Activated T-helper 1 cell treated with Interleukin-2 at 50 U/mL for 16 hours (primary cell): ENCODE measurements around the gene ULBP2.
"Not testable (repeated sequence)": the region's sequence is repeated elsewhere in the genome, so short reads cannot be mapped to it uniquely, and the experiment has no call there.

ENCODE experiments used
- DNase-seq: peaks from one replicate; pipeline ENCODE4 v3.0.0-alpha.2; 2020; ENCODE audit warnings: low read depth

The ULBP2 gene

GRCh38 chr6:149969635-149970034 is 27.8 kb downstream of the ULBP2 start:
- no peak for DNase-seq

GRCh38 chr6:149974394-149974793 is 32.6 kb downstream of the ULBP2 start:
- DNase-seq: not testable (repeated sequence)

- DNase-seq: no peak
Measured at GRCh38 chr6:149974825-149975224, 33.0 kb downstream of the ULBP2 start.

- DNase-seq: no peak
Measured at GRCh38 chr6:149975400-149975799, 33.6 kb downstream of the ULBP2 start.

DNA sequence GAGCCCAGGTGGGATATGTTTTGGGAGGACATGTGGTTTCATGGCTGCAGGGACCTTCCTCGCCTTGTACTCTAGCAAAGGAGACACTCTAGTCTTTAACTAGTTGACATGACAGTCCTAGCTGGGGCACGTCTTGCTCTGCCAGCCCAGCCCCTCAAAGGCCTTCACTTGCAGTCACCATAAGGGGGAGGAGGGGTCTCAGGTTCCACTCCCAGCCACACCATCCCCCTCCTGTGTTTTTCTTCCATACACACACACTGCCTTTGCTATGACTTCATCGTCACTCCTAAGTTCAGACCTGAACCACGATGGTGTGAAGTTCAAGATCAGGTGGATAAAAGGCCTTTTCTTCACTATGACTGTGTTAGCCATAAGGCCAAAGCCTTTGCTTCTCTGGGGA is 35.4 kb downstream of the ULBP2 start:
- DNase-seq: no peak

- DNase-seq: no peak
Measured at GRCh38 chr6:149978610-149979009, 36.8 kb downstream of the ULBP2 start.

DNA sequence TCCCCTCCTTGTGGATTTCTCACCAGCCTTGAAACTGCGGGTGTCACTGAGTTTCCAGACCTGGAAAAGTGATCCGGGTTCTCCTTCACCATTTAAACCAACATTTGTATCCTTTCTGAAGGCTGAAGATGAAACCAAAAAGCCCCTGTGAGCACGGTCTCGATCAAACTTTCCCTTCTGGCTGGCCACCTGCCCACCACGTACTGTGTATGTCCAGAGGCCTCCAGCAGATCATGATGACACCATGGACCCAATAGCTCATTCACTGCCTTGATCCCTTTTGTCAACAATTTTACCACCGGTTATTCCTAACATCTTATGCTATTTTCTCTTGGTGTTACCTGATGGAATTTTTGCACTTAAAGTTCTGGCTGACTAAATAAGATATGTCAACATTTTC is 37.5 kb downstream of the ULBP2 start:
- DNase-seq: no peak

DNA sequence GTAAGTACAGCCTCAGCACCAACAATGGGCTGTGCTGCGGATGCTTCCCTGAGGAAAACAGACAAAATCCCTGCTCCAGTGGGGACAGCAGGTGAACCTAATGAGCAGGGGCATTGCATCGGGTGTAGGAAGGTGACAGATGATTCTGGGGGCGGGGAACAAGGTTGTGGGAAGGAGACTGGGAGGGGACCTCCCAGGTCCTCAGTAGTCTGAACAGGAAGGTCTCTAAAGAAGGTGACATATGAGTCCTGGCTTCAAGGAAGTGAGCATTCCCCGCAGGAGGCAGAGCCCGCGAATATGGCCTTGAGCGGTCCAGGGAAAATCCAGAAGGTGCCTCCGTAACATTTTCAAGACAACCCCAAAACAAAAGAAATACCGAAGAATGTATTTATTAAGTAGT is 41.3 kb downstream of the ULBP2 start:
- no peak for DNase-seq

- DNase-seq: no peak
Measured at GRCh38 chr6:149984773-149985172, 43.0 kb downstream of the ULBP2 start.

DNA sequence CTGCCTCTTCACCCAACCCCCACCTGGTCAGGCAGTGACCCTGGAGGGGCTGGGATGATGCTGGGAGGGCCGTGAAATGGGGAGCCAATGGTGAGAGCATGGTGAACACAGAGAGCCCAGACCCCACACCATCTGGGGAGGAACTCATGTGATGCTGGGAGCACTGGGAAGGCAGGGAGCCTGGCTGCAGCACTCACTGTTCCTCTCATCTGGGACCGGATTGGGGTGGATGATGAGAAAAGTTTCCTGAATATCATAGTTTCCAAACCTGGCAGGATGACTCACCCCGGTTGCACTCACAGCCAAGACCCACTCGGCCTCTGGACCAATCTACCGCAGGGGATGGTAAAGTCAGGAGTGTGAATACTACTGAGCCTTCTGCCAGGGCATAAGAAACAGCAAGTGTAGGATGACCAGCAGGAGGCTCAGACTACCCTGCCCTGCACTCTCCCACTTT is 43.7 kb downstream of the ULBP2 start:
- no peak for DNase-seq

DNA sequence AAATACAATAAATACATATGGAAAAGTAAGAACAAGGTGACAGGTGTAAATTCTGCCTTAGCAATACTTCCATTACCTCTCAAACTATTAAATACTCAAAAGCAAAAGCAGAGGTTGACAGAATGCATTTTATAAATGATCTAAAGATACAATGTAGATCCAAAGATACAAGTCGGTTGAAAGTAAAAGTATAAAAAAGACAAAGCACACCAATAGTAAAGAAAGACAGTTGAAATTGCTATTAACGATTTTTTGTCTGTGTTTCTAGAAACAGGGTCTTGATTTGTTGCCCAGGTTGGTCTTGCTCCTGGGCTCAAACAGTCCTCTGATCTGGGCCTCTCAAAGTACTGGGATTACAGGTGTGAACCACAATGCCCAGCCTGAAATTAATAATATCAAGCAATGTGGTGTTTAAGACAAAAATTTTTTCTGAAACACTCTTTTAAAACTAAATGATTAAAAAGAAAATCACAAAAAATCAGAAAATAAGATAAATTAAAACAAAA is 45.8 kb downstream of the ULBP2 start:
- DNase-seq: no peak

- DNase-seq: no peak
Measured at GRCh38 chr6:149988550-149989346, 46.9 kb downstream of the ULBP2 start.

DNA sequence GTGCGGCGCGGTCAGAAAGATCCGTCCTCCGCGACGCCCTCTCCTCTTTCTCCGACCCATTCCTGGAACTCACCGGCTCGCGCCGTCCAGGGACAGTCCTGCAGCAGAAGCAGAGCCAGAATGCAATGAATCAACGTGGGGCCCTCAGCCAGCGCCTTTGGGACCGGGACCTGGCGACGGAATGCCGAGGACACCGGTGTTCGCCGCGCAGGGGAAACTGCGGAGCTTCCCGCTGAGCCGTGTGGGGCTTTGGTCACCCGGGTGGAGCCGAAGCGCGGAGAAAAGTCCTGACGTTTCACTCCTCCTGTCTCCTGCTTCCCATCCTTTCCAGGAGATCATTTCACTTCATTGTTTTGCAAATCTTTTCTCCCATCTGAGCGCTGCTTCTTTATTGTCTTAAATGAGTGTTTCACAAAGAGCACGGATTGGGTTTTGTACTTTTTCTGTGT is 48.4 kb downstream of the ULBP2 start:
- DNase-seq: no peak

DNA sequence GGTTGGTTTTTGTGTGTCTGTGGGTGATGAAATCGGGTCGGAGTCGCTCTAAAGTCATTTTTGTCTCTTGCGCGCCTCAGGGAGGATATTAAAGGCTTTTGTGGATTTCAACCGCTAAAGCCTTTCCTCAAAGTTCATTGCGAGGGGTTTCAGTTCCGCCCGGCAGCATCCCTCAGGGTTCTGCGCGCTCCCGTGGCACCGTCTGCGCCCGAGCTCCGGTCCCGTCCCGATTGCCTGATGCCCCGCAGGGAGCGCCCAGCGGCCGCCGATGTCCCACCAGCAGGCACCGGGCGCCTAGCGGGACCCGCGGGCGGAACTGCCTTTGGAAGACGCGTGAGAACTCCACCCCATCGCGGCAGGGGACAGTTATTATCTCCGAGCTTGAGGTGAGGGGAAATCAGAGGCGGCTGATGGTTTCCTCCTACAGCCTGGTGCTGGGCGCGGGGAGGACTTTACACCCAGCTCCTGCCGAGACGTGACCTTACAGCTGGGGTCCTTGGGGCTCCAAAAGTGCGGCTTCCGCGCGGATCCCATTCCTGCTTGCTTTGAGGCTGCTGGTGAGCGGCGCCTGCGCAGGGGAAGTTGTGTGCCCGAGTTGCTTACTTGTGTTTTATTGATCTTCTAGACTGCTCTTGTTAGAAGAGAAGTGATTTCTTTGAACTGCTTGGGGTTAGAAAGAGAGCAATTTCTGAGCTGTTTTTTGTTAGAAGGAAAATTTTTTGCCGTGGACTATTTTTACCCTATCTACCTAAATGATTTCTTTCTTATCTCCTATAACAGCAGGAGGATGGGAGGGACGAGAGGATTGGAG is 49.1 kb downstream of the ULBP2 start:
- no peak for DNase-seq

DNA sequence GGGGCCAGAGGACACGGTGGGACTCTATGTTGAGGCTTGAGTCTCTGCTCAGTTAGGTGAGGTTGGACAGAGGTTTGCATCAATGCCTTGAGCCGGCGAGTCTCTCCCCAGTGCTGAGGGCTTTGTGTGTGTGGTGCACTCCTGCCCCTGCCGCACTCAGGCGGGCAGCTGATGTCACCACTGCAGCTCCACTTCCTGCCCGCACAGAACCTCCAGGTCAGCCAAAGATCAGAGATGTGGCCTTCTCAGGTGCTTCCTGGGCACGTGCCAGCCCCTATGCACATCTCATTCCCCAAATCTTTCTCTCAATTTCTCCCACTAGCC is 49.6 kb downstream of the ULBP2 start:
- DNase-seq: not testable (repeated sequence)

DNA sequence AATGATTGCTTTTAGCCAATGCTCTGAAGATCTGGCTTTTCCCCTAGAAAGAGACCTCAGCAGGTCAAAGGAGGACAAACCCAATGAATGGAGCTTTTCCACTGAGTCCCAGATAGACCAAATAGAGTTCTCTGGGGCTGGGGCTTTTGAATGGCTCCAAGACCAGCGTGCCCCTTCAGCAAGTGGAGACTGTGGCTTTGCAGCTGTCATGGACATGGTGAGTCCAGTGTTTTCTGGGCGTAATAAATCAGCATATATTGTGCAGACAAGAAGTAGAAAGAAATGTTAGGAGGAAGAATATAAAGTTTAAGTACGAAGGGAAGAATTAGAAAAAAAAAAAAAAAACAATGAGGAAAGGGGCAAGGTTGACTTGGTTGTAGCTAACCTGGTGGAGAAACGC is 50.0 kb downstream of the ULBP2 start:
- no peak for DNase-seq

DNA sequence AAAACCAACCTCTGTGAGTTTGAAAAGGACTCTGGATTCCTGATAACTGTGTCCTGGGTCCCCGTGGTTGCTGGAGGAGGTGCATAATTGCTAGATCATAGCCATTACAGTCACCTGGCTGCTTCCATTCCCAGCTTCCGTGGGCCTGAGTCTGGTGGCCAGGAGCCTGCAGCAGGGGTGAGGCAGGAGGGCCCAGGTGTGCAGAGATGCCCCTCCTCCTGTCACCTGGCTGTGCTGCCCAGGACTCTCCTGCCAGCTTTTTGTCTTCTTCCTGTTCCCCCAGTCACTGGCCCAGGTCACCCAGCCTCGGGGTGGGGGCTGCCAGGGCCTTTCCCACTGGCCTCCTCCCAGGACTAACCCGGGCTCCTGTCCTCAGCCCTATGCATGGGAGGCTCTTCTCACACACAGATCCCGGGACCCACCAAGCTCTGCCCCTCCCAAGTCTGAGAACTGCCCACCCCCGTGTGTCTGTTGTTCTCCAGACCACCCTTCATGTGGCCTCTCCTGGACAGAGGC is 53.5 kb downstream of the ULBP2 start:
- no peak for DNase-seq

DNA sequence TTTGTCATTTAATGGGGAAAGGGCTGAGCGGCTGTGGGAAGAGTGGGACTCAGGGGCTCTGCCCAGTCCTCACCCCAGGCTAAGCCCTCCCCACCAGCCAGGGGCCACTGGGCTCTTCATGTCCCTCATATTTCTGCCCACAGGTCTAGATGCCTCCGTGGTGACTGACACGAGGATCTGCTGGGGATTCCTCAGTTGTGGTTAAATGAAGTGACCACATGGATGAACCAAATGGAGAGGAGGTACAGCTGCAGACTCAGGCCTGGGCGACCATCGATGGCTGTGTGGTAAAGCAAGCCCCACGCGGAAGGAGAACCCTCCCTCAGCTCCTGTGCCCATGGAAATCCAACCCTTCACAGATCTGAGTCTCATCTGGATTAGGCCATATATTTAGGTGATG is 54.2 kb downstream of the ULBP2 start:
- no peak for DNase-seq
